Liver (tissue), 3 donors: ENCODE results near the gene CHRNB2.

Experiments
- CTCF ChIP-seq: fragments of 150-350 bp; IDR thresholded peaks from 2 replicates; pipeline ENCODE4 v1.5.1; 2017; ENCODE audit warnings: improper control_type of control experiment, low read depth, low read length; ENCODE audit not compliant: missing input control
- EGR1 ChIP-seq, 2 donors: IDR thresholded peaks; 2 replicates each; pipeline ENCODE4 v1.6.1; 2016 to 2018; ENCODE audit warnings: antibody characterized with exemption in 2 of 2, low read depth in 2 of 2
- MAX ChIP-seq: IDR thresholded peaks from 2 replicates; pipeline ENCODE4 v1.6.1; 2016; ENCODE audit warnings: antibody characterized with exemption
- TAF1 ChIP-seq: conservative IDR thresholded peaks from 2 replicates; pipeline ENCODE4 v1.6.1; 2016; ENCODE audit warnings: antibody characterized with exemption, mild to moderate bottlenecking
- YY1 ChIP-seq: IDR thresholded peaks from 2 replicates; pipeline ENCODE4 v1.6.1; 2016; ENCODE audit warnings: antibody characterized with exemption, mild to moderate bottlenecking
- TF ChIP-seq, protein P1 (sequence below): IDR thresholded peaks from 2 replicates; pipeline ENCODE4 v1.6.1; 2016; ENCODE audit warnings: antibody characterized with exemption, mild to moderate bottlenecking
- donor health status: healthy.
- donor health status: healthy.

DNA sequence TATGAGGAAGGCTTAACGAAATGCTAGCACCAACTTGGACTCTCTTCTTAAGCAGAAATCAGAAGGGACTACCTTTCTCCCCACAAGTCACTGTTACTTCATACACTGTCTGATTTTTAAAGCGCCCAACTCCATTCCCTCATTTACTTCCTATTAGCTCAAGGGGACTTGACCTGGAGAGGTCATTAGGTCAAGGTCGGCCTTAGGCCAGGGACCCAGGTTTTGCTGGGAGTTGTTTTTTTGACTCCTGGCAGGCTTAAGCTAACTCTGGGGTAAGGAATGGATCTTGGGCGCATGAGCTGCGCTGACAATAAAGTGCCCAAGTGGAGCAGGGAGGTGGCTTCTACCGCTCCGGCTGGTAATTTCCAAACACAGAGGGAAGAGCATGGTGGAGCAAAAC lies 23.6 kb downstream of the CHRNB2 start:
- TF ChIP-seq CTCF, result no peak
- TF ChIP-seq MAX, result no peak
- no peak for TF ChIP-seq YY1
- no peak for TF ChIP-seq EGR1 (IDR thresholded peaks at IDR 0.05; ENCODE audit: low read depth in 2 of 2)
- TF ChIP-seq TAF1, result no peak
- TF ChIP-seq, protein P1, sequence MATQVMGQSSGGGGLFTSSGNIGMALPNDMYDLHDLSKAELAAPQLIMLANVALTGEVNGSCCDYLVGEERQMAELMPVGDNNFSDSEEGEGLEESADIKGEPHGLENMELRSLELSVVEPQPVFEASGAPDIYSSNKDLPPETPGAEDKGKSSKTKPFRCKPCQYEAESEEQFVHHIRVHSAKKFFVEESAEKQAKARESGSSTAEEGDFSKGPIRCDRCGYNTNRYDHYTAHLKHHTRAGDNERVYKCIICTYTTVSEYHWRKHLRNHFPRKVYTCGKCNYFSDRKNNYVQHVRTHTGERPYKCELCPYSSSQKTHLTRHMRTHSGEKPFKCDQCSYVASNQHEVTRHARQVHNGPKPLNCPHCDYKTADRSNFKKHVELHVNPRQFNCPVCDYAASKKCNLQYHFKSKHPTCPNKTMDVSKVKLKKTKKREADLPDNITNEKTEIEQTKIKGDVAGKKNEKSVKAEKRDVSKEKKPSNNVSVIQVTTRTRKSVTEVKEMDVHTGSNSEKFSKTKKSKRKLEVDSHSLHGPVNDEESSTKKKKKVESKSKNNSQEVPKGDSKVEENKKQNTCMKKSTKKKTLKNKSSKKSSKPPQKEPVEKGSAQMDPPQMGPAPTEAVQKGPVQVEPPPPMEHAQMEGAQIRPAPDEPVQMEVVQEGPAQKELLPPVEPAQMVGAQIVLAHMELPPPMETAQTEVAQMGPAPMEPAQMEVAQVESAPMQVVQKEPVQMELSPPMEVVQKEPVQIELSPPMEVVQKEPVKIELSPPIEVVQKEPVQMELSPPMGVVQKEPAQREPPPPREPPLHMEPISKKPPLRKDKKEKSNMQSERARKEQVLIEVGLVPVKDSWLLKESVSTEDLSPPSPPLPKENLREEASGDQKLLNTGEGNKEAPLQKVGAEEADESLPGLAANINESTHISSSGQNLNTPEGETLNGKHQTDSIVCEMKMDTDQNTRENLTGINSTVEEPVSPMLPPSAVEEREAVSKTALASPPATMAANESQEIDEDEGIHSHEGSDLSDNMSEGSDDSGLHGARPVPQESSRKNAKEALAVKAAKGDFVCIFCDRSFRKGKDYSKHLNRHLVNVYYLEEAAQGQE, result no peak
